GM19372 (cell line): ENCODE data around the gene VPS11.

Experiments used
- ATAC-seq: cut with Tn5 transposase; IDR thresholded peaks from one replicate; pipeline ENCODE4 v1.9.1; 2021; ENCODE audit warnings: mild to moderate bottlenecking, low read depth, moderate library complexity; ENCODE audit not compliant: unreplicated experiment

Gene VPS11

GRCh38 chr11:119117004-119117706, 49.5 kb downstream of the VPS11 start:
- no peak for ATAC-seq

- ATAC-seq: no peak
These were observed 50.6 kb downstream of the VPS11 start for GRCh38 chr11:119118227-119118626.

- no peak for ATAC-seq
These were observed 51.3 kb downstream of the VPS11 start for GRCh38 chr11:119118946-119119345.

- ATAC-seq: no peak
These were observed 53.0 kb downstream of the VPS11 start for GRCh38 chr11:119120639-119121007.

GRCh38 chr11:119121008-119121810, 53.6 kb downstream of the VPS11 start, which contains the start of gene HINFP:
TSS of gene HINFP (plus strand) at chr11:119121580. CDS start at chr11:119126945, 5,365 bp downstream.
- peak; percentile 97 for ATAC-seq

GRCh38 chr11:119121811-119122124, 54.1 kb downstream of the VPS11 start:
- ATAC-seq: peak; percentile 1

GRCh38 chr11:119125821-119126220, 58.2 kb downstream of the VPS11 start:
- ATAC-seq: no peak

GRCh38 chr11:119126675-119127268, 59.2 kb downstream of the VPS11 start:
- ATAC-seq: no peak

- ATAC-seq: no peak
These were observed 63.0 kb downstream of the VPS11 start for GRCh38 chr11:119130662-119131061.
